Epithelial cell of alveolus of lung (primary cell): ENCODE measurements around the gene MEIOB. TPM values are rescaled to one million over a fixed set of nuclear protein-coding genes. Genes with fewer than 3 reads are reported as not detected.

Experiments used
- total RNA-seq: library from RNA; depleted of rRNA; stranded (reverse); fragments of >200 nt; gene quantifications from 2 replicates; pipeline ENCODE4 v1.2.1, GENCODE V29; 2015

Gene MEIOB, protein sequence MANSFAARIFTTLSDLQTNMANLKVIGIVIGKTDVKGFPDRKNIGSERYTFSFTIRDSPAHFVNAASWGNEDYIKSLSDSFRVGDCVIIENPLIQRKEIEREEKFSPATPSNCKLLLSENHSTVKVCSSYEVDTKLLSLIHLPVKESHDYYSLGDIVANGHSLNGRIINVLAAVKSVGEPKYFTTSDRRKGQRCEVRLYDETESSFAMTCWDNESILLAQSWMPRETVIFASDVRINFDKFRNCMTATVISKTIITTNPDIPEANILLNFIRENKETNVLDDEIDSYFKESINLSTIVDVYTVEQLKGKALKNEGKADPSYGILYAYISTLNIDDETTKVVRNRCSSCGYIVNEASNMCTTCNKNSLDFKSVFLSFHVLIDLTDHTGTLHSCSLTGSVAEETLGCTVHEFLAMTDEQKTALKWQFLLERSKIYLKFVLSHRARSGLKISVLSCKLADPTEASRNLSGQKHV
- 0.08 TPM in 1 of 2 replicates, not detected in the other for total RNA-seq

DNA sequence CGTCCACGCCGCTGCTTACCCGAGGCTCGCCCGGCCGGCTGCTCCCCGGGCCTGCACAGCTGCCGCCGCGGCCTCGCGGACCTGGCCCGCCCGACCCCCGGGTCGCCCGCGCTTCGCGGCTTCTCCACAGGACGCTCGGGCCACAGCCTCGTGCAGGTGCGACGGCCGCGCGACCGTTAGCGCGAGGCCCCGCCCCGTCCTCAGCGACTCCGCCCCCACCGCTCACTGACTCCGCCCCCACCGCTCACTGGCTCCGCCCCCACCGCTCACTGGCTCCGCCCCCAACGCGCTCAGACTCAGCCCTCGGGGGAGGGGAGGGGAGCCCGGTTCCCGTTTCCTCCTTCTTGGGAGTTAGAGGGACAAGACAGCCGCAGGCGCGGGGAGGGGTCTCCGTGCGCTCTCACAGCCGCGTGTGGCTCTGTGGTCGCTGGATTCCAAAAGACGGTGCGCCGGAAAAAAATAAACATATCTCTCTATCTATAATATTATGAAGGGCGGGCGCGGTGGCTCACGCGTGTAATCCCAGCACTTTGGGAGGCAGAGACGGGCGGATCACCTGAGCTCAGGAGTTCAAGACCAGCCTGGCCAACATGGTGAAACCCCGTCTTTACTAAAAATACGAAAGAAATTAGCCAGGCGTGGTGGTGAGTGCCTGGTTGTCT is at the start of gene MEIOB:
Gene MEIOB (minus strand): TSS at position 191 of the 662 bp plus-strand sequence. CDS start 3,989 bp downstream, outside the sequence.

DNA sequence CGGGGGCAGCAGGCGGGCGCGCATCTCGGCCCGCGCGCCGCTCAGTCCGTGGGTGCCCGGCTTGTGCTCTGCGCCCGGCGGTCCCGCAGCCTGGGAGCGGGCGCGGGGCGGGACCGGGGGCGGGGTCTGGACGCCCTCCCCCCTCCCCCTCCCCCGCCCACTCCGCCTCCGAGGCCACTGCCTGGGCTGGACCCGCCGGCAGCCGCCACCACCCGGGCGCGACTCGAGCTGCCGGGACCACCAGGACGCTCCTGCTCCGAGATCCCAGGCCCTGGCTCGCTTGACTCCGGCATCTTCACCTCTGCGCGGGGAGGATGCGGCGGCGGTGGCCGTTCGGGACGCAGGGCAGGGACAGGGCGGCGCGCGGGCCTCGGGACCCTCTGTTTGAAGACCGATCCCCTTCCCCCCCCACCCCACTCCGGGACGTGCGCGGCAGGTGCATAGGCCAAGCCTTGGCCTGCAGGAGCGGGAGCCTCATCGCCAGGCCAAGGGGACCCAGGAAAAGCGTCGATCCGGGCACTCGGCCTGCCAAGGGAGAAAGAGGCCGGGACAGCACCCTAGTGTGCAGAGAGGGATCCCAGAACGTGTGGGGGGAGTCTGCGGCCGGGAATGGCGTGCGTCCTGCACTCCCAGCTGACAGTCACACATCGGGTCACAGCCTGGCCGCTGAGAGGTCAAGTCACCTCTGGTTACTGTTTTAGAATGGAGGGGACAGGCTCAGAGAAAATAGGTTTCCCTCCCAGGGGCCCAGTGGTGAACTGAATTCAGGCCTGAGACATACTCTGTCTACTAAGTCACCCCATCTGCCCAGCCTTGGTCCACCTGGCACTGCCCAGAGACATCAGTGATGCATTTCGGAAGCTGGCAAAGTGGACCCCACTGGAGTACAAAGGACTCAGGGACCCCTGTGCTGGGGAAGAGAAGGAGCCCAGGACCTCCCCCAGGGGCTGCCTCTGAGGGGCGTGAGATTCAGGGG is 46.7 kb upstream of the MEIOB start, which contains the start of gene HS3ST6:
Gene HS3ST6 (minus strand): TSS at position 65 of the 976 bp plus-strand sequence. CDS start 92 bp downstream, outside the sequence.

DNA sequence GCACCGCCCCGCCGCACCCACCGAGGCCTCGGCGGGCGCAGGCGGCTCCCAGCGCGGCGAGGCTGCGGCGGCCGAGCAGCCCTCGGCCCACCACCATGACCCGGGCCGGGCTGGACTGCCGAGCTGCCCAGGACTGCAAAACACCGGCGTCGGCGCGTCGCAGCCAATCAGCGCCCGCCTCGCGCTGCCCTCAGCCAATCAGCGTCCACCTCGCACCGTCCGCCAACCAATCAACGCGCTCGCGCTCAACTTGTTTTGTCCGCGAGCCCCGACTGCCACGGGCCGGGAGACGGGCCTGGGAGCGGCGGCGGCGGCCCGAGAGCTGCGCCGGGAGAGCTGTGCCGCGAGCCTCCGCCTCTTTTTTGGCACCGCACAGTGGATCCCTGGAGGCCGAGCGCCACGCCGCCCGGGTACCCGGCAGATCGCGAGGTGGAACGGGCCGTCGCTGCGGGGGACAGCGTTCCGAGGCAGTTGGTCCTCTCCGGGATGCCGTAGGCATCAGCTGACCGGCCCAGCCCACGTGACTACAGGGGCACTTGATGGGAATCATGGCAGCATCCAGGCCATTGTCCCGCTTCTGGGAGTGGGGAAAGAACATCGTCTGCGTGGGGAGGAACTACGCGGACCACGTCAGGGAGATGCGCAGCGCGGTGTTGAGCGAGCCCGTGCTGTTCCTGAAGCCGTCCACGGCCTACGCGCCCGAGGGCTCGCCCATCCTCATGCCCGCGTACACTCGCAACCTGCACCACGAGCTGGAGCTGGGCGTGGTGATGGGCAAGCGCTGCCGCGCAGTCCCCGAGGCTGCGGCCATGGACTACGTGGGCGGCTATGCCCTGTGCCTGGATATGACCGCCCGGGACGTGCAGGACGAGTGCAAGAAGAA is 45.0 kb downstream of the MEIOB start, which contains the start of the genes FAHD1 and HAGH:
Gene FAHD1 (plus strand): TSS at position 516 of the 883 bp plus-strand sequence. CDS start 33 bp downstream, at position 549.
Gene HAGH (minus strand): TSS at position 135 of the 883 bp plus-strand sequence. CDS start 38 bp downstream, at position 97.

DNA sequence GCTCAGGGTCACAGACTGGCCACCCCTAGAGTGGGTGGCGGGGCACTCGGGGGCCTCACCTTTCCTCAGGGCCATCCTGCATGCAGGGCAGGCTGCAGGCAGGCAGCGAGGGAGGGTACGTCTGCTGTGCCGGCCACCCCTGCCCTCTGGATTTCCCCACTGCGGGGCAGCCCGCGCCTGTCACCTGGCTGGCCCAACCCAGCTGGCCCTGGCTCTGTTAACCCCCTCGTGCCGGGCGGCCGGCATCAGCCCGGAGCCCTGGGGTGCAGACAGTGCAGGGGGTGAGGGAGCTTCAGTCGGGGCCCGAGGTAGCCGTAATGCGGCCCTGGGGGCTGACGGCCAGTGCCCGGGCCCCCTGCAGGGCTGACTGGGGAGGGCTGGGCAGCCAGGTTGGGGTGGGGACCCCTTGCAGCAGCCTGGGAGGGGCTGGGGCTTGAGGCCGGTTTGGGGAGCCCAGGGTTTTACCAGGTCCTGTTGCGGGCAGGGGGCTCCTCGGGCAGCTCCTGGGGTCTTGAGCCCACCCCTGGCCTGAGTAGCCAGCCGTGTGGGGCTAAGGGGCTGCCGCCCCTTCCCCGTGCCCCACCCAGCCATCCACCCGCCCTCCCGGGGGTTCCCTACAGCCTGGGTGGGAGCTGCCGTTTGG is 78.3 kb downstream of the MEIOB start, which contains the start of gene IGFALS:
Gene IGFALS (minus strand): TSS at position 128 of the 643 bp plus-strand sequence. CDS start 53 bp downstream, at position 75.

Other genes starting within 250 kb of the MEIOB start
- 30.2 and 49.1 TPM in 2 replicates for gene JPT2, start 193.9 kb downstream of the MEIOB start, total RNA-seq
- gene MAPK8IP3, start 166.0 kb downstream of the MEIOB start, total RNA-seq = 13.8 and 63.4 TPM in 2 replicates
- 70.7 and 98.0 TPM in 2 replicates for gene NME3, start 100.6 kb downstream of the MEIOB start, total RNA-seq
- 3.2 and 8.9 TPM in 2 replicates for gene EME2, start 99.4 kb downstream of the MEIOB start, total RNA-seq
- 96.9 and 118 TPM in 2 replicates for gene MRPS34, start 99.0 kb downstream of the MEIOB start, total RNA-seq
- 25.3 and 62.7 TPM in 2 replicates for gene SPSB3, start 89.6 kb downstream of the MEIOB start, total RNA-seq
- gene NUBP2, start 89.2 kb downstream of the MEIOB start, total RNA-seq = 112 and 137 TPM in 2 replicates
- not detected in 2 replicates for gene IGFALS, start 78.5 kb downstream of the MEIOB start, total RNA-seq
- 13.3 and 24.7 TPM in 2 replicates for gene HAGH, start 45.3 kb downstream of the MEIOB start, total RNA-seq
- gene FAHD1, start 45.0 kb downstream of the MEIOB start, total RNA-seq = 22.0 and 61.2 TPM in 2 replicates
- not detected in 2 replicates for gene HS3ST6, start 46.3 kb upstream of the MEIOB start, total RNA-seq
- gene MSRB1, start 71.0 kb upstream of the MEIOB start, total RNA-seq = 7.4 and 10.2 TPM in 2 replicates
- not detected in 2 replicates for gene RPL3L, start 82.5 kb upstream of the MEIOB start, total RNA-seq
- gene NDUFB10, start 87.4 kb upstream of the MEIOB start, total RNA-seq = 289 and 350 TPM in 2 replicates
- 3,892 and 6,799 TPM in 2 replicates for gene RPS2, start 92.7 kb upstream of the MEIOB start, total RNA-seq
- gene RNF151, start 94.7 kb upstream of the MEIOB start, total RNA-seq = not detected in 2 replicates
- gene TBL3, start 99.9 kb upstream of the MEIOB start, total RNA-seq = 51.7 and 71.4 TPM in 2 replicates
- not detected in 2 replicates for gene NOXO1, start 109.3 kb upstream of the MEIOB start, total RNA-seq
- gene GFER, start 112.0 kb upstream of the MEIOB start, total RNA-seq = 15.6 and 25.9 TPM in 2 replicates
- gene SYNGR3, start 117.8 kb upstream of the MEIOB start, total RNA-seq = 5.4 and 7.6 TPM in 2 replicates
- gene ZNF598, start 137.7 kb upstream of the MEIOB start, total RNA-seq = 33.7 and 41.0 TPM in 2 replicates
- gene NPW, start 147.6 kb upstream of the MEIOB start, total RNA-seq = 5.6 and 6.6 TPM in 2 replicates
- 56.8 and 85.8 TPM in 2 replicates for gene NHERF2, start 154.7 kb upstream of the MEIOB start, total RNA-seq
- 25.9 and 28.7 TPM in 2 replicates for gene NTHL1, start 175.7 kb upstream of the MEIOB start, total RNA-seq
- gene TSC2, start 175.8 kb upstream of the MEIOB start, total RNA-seq = 33.1 and 51.4 TPM in 2 replicates